Mucosa of descending colon (tissue), 3 donors: ENCODE measurements around the gene ACO1. TPM values are rescaled to one million over a fixed set of nuclear protein-coding genes. Genes with fewer than 3 reads are reported as not detected.

Experiments used
- ATAC-seq: fragments of 200-7000 bp; cut with Tn5 transposase; one replicate; pipeline ENCODE4 v1.9.1; 2020; ENCODE audit warnings: mild to moderate bottlenecking, moderate library complexity
- DNase-seq, 3 donors: peaks; one replicate each; pipeline ENCODE4 v3.0.0-alpha.2; 2020
- H3K36me3 ChIP-seq: fragments of 200-600 bp; one replicate; pipeline ENCODE4 v1.8.0; 2021; ENCODE audit warnings: low read depth, mild to moderate bottlenecking
- H3K4me1 ChIP-seq: fragments of 200-600 bp; one replicate; pipeline ENCODE4 v1.8.0; 2021; ENCODE audit warnings: low read depth, mild to moderate bottlenecking
- H3K4me3 ChIP-seq: fragments of 200-600 bp; one replicate; pipeline ENCODE4 v1.8.0; 2021; ENCODE audit warnings: mild to moderate bottlenecking
- H3K9me3 ChIP-seq: fragments of 200-600 bp; one replicate; pipeline ENCODE4 v1.8.0; 2021; ENCODE audit warnings: mild to moderate bottlenecking
- intact Hi-C, 2 donors: fragments of 100-400 bp; cut with DNase I in 1 of 2; cut with micrococcal nuclease in 1 of 2; formaldehyde crosslinking; loops; one replicate each; pipeline versions ENCODE4 v1.11.0 to v1.11.1; 2022; cut with DNase I, micrococcal nuclease
- total RNA-seq, 3 donors: library from RNA; stranded (reverse); fragmentation: NEBNext Ultra II Directional in 2 of 3; extraction: Animal tissue kit (Norgen Biotek cat#: 25700) in 2 of 3; gene quantifications; one replicate each; pipeline versions ENCODE4 v1.2.1 to v1.2.4, GENCODE V29; 2021 to 2023
- TF ChIP-seq, protein P1 (sequence below): fragments of 200-600 bp; IDR thresholded peaks from one replicate; pipeline ENCODE4 v1.8.0; 2022; ENCODE audit warnings: antibody characterized with exemption, mild to moderate bottlenecking
- donor health status: DM: no; HTN: no; CAD: no; lungs with moderate emphysema.
- donor health status: DM: no; HTN: no; CAD: no.
- donor health status: DM: no; HTN: yes; CAD: no.

Gene ACO1
- total RNA-seq, 3 donors from 2014 or later = 30.9 to 50.4 (median 32.6) TPM

DNA sequence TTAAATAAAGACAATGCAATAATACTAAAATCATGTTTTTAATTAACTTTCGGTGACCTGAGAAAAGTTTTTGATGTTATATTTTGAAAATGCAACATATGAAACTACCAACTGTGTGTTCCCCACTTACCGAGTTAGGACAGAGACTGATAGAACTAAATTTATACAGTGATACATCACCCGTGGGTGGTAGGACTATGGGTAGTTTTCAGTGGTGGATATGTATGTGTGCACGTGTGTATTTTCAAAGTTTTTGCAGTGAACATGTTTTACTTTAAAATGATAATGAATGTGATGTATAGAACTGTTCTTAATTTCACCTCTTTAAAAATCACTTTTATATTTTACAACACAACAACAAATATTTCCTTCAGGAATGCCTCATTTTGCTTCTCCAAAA lies 25.0 kb upstream of the ACO1 start:
- H3K4me3 ChIP-seq = no peak overlapping the region
- intact Hi-C loops = no loop called here
- no peak for DNase-seq
- no peaks in the 10 kb centered on the region for H3K36me3 ChIP-seq
- TF ChIP-seq, protein P1, sequence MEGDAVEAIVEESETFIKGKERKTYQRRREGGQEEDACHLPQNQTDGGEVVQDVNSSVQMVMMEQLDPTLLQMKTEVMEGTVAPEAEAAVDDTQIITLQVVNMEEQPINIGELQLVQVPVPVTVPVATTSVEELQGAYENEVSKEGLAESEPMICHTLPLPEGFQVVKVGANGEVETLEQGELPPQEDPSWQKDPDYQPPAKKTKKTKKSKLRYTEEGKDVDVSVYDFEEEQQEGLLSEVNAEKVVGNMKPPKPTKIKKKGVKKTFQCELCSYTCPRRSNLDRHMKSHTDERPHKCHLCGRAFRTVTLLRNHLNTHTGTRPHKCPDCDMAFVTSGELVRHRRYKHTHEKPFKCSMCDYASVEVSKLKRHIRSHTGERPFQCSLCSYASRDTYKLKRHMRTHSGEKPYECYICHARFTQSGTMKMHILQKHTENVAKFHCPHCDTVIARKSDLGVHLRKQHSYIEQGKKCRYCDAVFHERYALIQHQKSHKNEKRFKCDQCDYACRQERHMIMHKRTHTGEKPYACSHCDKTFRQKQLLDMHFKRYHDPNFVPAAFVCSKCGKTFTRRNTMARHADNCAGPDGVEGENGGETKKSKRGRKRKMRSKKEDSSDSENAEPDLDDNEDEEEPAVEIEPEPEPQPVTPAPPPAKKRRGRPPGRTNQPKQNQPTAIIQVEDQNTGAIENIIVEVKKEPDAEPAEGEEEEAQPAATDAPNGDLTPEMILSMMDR = no peak
- no peak for ATAC-seq
- H3K4me1 ChIP-seq = no peaks in the 10 kb centered on the region
- no peaks in the 10 kb centered on the region for H3K9me3 ChIP-seq

DNA sequence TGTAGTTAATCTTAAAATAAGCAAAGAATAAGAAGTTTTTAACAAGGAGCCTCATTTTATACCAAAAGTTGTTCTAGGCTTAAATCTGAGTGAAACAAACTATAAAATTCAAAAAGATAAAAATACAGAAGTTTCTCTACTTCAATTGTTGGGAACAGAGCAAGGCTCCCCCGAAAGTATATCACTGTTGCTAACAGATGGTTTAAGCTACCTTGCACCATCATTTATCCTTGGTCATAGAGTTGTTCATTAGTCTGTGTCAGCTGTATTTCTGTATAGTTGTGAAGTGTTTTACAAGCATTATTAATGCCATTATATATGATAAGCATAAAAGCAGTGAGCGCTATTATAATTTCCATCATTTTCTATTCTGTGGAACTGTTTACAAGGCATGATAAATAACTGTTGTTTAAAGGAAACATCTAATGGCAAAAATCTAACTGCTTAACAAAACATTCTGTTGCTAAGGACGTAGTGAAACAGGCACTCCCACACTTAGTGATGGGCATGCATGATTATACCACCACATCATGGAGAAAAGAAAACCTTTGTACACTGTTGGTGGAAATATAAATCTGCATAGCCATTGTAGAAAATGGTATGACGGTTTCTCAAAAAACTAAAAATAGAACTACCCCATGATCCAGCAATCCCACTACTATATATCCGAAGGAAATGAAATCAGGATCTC lies 23.3 kb upstream of the ACO1 start:
- no peaks in the 10 kb centered on the region for H3K36me3 ChIP-seq
- TF ChIP-seq, protein P1 = no peak
- no peak for ATAC-seq
- DNase-seq = no peak
- H3K4me1 ChIP-seq = no peaks in the 10 kb centered on the region
- H3K9me3 ChIP-seq = no peaks in the 10 kb centered on the region
- intact Hi-C loops = no loop called here
- no peak overlapping the region for H3K4me3 ChIP-seq

DNA sequence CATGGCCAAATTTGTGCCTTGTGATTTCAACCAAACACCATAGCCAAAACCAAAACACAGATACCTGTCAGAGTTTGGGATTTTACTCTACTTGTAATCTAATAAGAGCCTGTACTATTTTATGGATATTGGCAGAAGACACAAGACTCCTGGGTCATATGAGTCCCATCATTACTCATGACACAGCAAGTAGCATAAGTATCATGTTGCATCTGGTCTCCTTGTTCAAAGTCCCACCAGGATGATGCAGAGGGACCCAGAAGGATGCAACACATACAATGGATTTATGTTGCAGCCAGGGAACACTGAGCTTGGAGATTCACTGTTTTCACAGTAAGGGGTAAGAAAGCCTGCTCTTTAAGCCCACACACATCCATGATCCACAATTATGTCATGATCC lies 13.2 kb upstream of the ACO1 start:
- Histone ChIP-seq H3K4me3 (no peak overlapping the region), H3K9me3 (no peaks in the 10 kb centered on the region), H3K36me3 (no peaks in the 10 kb centered on the region), H3K4me1 (no peaks in the 10 kb centered on the region)
- ATAC-seq (no peak), DNase-seq (no peak)
- intact Hi-C loops = loop anchor here in 1 of 2 donors (10.0 kb wide), 2 partner anchors 154 to 594 kb away; partner anchors contain the start of gene RIGI
- TF ChIP-seq, protein P1 = no peak

DNA sequence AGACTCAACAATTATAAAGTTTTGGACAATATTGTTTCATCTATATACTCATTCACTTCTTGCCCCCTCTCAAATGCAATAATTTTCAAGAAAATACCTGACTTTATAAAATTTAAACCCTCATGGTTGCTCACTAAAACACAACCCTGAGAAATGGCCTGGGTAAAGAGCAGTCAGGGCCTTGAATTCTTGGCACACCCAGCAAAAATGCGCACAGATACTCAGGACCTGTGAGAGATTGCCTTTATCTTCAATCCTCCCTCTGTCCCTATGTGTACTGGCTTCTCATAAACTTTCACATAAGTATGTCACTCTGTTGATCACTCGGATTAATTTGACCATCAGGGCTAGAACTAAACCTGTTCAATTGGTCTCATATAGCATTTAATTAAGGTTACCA lies 12.8 kb upstream of the ACO1 start:
- Histone ChIP-seq H3K4me3 (no peak overlapping the region), H3K9me3 (no peaks in the 10 kb centered on the region), H3K4me1 (no peaks in the 10 kb centered on the region), H3K36me3 (no peaks in the 10 kb centered on the region)
- DNase-seq = no peak
- intact Hi-C loops = loop anchor here in 1 of 2 donors (10.0 kb wide), 2 partner anchors 153 to 593 kb away; partner anchors contain the start of gene RIGI
- TF ChIP-seq, protein P1 = no peak
- ATAC-seq = no peak

DNA sequence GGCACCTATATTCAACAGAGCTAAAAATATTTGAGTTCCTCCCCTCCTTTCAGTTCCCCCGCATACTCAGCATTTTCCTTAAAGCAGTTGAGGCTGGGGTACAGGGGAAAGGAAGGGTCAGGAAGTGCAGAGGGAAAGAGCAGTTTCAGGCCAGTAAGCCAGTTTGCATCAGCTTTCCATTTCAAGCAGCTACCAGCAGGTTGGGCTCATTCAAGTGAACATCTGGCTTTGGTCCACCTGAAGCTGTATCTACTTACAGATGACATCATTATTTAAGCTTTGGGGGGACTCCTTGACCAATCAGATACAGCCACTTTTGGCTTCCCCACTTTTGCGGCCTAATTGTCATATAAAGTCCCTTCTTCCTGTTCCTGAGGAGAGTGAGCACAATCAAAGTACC lies 8.2 kb upstream of the ACO1 start:
- Histone ChIP-seq H3K4me1 (no peaks in the 10 kb centered on the region), H3K9me3 (no peaks in the 10 kb centered on the region), H3K36me3 (no peaks in the 10 kb centered on the region), H3K4me3 (no peak overlapping the region)
- TF ChIP-seq, protein P1 = no peak
- ATAC-seq (no peak), DNase-seq (no peak)
- intact Hi-C loops = loop anchor here in 1 of 2 donors (5.0 to 10.0 kb wide), 3 partner anchors 149 to 589 kb away; partner anchors contain the start of genes NDUFB6 and RIGI
